Measurements from ENCODE around the gene CACNA2D2.
"Not testable (repeated sequence)": the region's sequence is repeated elsewhere in the genome, so short reads cannot be mapped to it uniquely, and the experiment has no call there.

The CACNA2D2 gene

DNA sequence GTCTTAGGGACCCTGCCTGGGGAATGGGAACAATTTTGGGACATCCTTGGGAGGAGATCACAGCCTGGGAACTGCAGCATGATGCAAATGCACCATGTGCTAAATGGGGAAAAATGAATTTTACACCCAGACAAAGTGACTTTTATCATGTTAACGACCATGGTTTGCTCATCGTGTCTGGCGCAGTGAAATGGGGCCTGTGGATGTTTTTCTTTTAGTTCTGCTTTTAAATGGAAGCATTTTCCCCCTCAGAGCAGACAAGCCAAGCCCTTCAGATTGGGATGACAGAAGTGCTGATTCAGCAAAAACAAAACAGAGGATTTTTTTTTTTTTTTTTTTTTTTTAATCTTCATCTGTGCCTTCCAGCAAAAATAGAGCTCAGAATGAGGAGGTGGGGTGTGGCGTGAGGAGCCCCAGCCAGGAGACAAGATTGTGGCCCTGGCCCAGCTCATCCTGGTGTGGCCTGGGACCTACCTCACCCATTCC is 14.3 kb upstream of the CACNA2D2 start:
- TF ChIP-seq, protein P1, sequence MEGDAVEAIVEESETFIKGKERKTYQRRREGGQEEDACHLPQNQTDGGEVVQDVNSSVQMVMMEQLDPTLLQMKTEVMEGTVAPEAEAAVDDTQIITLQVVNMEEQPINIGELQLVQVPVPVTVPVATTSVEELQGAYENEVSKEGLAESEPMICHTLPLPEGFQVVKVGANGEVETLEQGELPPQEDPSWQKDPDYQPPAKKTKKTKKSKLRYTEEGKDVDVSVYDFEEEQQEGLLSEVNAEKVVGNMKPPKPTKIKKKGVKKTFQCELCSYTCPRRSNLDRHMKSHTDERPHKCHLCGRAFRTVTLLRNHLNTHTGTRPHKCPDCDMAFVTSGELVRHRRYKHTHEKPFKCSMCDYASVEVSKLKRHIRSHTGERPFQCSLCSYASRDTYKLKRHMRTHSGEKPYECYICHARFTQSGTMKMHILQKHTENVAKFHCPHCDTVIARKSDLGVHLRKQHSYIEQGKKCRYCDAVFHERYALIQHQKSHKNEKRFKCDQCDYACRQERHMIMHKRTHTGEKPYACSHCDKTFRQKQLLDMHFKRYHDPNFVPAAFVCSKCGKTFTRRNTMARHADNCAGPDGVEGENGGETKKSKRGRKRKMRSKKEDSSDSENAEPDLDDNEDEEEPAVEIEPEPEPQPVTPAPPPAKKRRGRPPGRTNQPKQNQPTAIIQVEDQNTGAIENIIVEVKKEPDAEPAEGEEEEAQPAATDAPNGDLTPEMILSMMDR (IDR thresholded peaks at IDR 0.05), result no peak
- Histone ChIP-seq H3K4me1 (no peaks in the 10 kb centered on the region), H3K36me3 (ENCODE audit: control insufficient read depth, insufficient read depth, low read length) (no peaks in the 10 kb centered on the region), H3K4me3 (ENCODE audit: low read depth, low read length) (no peak overlapping the region), H3K27ac (no peak overlapping the region), H2AFZ (no peak overlapping the region), H3K9ac (no peak overlapping the region), H3K4me2 (ENCODE audit: low read length) (no peak overlapping the region), H3K27me3 (ENCODE audit: control insufficient read depth, insufficient read depth, low read length) (no peaks in the 10 kb centered on the region), H3K79me2 (no peaks in the 10 kb centered on the region), H3K9me3 (ENCODE audit: control insufficient read depth, low read length) (no peaks in the 10 kb centered on the region)

GRCh38 chr3:50516440-50516871 is 13.0 kb upstream of the CACNA2D2 start:
- Histone ChIP-seq H3K27ac (no peak overlapping the region), H3K4me1 (no peaks in the 10 kb centered on the region), H3K27me3 (ENCODE audit: control insufficient read depth, insufficient read depth, low read length) (no peaks in the 10 kb centered on the region), H3K4me3 (ENCODE audit: low read depth, low read length) (no peak overlapping the region), H3K36me3 (ENCODE audit: control insufficient read depth, insufficient read depth, low read length) (no peaks in the 10 kb centered on the region), H2AFZ (no peak overlapping the region), H3K4me2 (ENCODE audit: low read length) (no peak overlapping the region), H3K79me2 (no peaks in the 10 kb centered on the region), H3K9me3 (ENCODE audit: control insufficient read depth, low read length) (no peaks in the 10 kb centered on the region), H3K9ac (no peak overlapping the region)
- TF ChIP-seq, protein P1 (IDR thresholded peaks at IDR 0.05), result no peak

DNA sequence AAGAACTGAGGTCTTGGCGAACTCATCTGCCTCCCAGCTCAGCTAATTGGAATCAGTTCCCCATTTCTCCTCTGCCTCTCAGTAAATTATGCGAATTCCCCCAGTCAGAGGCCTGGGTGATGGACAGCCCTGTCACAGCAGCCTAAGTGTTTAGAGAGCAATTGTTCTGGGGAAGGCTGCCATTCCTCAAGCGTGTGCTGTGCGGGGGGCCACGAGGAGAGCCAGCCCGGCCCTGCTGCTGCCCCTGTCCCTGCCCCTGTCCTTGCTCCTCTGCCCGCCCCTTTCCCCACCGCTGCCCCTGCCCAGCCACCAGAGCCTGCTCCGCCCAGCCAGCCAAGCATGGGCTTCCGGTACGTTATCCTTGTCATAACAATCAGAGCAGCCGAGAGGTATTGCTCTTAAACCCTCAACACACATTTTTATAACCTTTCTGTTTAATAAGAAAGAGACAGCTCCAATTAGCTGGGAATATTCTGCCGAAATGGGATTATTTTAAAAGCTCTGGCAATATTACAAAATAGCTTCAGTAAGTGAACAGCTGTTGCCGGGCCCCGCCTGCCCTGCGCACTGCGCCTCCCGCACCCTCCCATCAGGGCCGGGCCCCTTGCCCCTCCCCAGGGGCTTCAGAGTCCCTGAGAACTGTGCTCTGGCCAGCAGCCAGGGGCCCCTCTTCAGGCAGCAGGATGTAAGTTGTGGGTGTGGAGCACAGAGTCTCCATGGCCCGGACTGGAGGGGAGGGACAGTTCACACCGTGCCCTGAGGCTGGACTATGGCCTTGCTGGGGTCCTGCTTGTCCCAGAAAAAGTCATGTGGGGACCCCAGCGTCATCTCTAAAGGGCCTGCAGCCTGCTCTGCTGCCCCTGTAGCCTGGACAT is 12.4 kb upstream of the CACNA2D2 start:
- Histone ChIP-seq H3K79me2 (no peaks in the 10 kb centered on the region), H3K27me3 (ENCODE audit: control insufficient read depth, insufficient read depth, low read length) (no peaks in the 10 kb centered on the region), H3K4me2 (ENCODE audit: low read length) (no peak overlapping the region), H2AFZ (no peak overlapping the region), H3K9me3 (ENCODE audit: control insufficient read depth, low read length) (no peaks in the 10 kb centered on the region), H3K27ac (peak overlapping the region; percentile 24), H3K36me3 (ENCODE audit: control insufficient read depth, insufficient read depth, low read length) (no peaks in the 10 kb centered on the region), H3K4me3 (ENCODE audit: low read depth, low read length) (no peak overlapping the region), H3K4me1 (no peaks in the 10 kb centered on the region), H3K9ac (no peak overlapping the region)
- TF ChIP-seq, protein P1 (IDR thresholded peaks at IDR 0.05), result no peak

DNA sequence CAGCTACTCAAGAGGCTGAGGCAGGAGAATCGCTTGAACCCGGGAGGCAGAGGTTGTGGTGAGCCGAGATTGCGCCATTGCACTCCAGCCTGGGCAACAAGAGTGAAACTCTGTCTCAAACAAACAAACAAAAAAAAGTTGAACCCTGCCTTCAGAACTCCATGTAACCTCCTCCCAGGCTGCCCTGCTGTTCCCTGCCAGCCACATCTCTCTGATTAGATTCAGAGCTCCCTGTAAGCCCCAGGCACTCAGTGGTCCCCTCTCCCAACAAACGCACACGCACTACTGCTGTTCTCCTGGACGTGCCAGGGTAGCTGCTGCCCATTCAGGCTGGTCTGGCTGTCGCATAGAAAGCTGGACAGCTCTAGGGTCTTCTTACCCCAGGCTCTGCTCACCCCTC is 9.5 kb upstream of the CACNA2D2 start:
- H3K4me2 ChIP-seq (ENCODE audit: low read length); H3K27me3 ChIP-seq (ENCODE audit: control insufficient read depth, insufficient read depth, low read length); H3K79me2 ChIP-seq; H3K9me3 ChIP-seq (ENCODE audit: control insufficient read depth, low read length); H2AFZ ChIP-seq; H3K36me3 ChIP-seq (ENCODE audit: control insufficient read depth, insufficient read depth, low read length); H3K27ac ChIP-seq; H3K9ac ChIP-seq; H3K4me3 ChIP-seq (ENCODE audit: low read depth, low read length); H3K4me1 ChIP-seq: not testable (repeated sequence)

DNA sequence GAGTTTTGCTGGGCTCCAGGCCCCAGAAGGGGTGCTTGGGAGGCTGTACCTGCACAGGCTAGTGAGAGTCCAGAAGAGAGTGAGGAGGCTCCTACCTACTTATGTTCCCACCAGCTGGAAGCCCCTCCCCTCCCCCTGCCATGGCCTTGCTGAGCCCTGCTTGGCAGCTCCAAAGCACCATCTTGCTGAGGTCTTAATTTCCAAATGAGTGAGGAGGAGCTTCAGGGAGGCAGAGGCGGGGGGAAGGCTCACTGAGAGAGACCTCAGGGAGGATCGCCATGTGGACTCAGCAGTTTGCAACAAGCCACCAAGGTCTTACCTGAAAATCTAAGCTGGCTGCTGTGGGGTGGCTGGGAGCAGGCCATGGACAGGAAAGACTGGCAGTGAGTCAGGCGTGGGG is 8.7 kb upstream of the CACNA2D2 start:
- Histone ChIP-seq H3K9me3 (ENCODE audit: control insufficient read depth, low read length) (no peaks in the 10 kb centered on the region), H3K4me1 (no peaks in the 10 kb centered on the region), H3K27me3 (ENCODE audit: control insufficient read depth, insufficient read depth, low read length) (no peaks in the 10 kb centered on the region), H3K79me2 (no peaks in the 10 kb centered on the region), H3K4me3 (ENCODE audit: low read depth, low read length) (no peak overlapping the region), H3K27ac (no peak overlapping the region), H3K4me2 (ENCODE audit: low read length) (no peak overlapping the region), H3K36me3 (ENCODE audit: control insufficient read depth, insufficient read depth, low read length) (no peaks in the 10 kb centered on the region), H2AFZ (peak overlapping the region; percentile 42), H3K9ac (no peak overlapping the region)
- TF ChIP-seq, protein P1 (IDR thresholded peaks at IDR 0.05), result no peak

All from parathyroid adenoma (tissue), 2 donors.